ENCODE measurements around the gene C2orf42. TPM values are rescaled to one million over a fixed set of nuclear protein-coding genes. Genes with fewer than 3 reads are reported as not detected.
"Not testable (repeated sequence)": the region's sequence is repeated elsewhere in the genome, so short reads cannot be mapped to it uniquely, and the experiment has no call there.

C2orf42 gene
- total RNA-seq, 1 experiment from 2014 or later: 6.8 TPM

DNA sequence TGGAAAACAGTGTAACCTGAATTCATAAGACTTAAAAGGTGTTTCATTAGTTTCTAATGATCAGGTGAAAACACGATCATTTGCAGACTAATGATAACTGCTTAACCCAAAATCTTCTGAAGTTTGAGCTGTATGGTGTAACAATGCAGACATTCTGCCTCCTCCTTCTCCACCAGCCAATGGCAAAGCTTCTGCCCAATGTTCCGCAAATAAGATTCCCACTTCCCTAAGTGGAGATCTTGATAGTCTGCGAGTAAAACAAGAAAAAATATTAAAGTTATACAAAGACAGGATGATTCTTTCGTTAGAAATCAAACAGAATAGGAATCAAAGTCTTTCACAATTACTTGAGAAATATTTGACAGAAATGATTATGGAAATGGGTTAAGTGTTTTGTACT, 8.1 kb downstream of the C2orf42 start:
- in situ Hi-C loops (cut with HindIII; ENCODE audit: low sequenced_read_pairs): no loop called here
- DNase-seq (ENCODE audit: low spot score): no peak

DNA sequence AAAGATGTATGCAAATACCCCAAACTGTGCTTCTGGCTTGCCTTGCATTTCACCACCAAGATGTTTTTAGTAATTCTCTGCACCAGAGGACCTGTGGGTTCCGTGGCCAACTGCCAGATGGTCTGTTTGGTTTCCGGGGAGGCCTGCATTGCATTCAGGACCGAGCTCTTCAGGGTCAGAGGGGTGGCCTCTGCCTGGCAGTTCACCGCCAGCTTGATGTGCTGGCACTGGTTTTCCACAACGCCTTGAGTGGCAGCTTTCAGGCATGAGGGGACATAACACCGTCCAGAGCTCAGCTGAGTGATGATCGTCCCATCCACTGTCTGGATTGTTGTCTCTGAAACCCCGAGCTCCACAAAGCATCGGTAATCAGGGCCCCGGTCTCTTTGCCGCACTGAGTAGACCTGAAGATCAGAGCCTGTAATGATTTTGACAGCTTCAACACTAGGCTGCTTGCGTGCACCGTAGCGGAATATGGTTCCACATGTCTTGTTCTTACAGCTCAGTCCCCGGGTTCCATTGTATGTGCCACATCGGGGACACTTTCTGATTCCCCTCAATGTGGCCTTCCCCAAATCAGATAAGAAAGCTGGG, 9.4 kb downstream of the C2orf42 start:
- in situ Hi-C loops (cut with HindIII; ENCODE audit: low sequenced_read_pairs): no loop called here
- DNase-seq (ENCODE audit: low spot score): no peak

DNA sequence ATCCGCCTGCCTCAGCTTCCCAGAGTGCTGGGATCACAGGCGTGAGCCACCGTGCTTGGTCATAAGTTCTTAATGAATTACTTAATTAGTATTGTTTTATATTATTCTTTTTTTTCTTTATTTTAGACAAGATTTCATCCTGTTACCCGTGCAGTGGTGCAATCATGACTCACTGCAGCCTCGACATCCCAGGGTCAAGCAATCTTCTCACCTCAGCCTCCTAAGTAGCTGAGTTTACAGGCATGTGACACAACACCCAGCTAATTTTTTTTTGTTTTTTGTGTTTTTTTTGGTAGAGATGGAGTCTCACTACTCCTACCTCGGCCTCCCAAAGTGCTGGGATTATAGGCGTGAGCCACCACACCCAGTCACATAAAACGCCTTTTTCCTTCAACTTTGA, 17.3 kb downstream of the C2orf42 start:
- in situ Hi-C loops (cut with HindIII; ENCODE audit: low sequenced_read_pairs): no loop called here
- no peak for DNase-seq (ENCODE audit: low spot score)

DNA sequence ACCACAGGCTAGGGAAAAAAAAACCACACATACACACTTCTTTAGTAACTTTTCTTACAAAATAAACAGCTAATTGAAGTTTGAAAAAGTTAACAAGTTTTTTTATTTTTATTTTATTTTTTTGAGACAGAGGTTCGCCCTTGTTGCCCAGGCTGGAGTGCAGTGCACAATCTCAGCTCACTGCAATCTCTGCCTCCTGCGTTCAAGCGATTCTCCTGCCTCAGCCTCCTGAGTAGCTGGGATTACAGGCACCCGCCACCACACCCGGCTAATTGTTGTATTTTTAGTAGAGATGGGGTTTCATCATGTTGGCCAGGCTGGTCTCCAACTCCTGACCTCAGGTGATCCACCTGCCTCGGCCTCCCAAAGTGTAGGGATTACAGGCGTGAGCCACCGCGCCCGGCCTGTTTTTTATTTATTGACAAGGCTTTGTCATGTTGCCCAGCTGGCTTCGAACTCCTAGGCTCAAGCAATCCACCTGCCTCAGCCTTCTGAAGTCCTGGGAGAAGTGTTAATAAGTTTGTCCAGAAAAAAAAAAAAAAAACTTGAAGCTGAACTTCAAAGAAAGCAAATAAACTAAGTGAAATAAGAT, 21.1 kb downstream of the C2orf42 start:
- DNase-seq (ENCODE audit: low spot score); in situ Hi-C loops (cut with HindIII; ENCODE audit: low sequenced_read_pairs): not testable (repeated sequence)

DNA sequence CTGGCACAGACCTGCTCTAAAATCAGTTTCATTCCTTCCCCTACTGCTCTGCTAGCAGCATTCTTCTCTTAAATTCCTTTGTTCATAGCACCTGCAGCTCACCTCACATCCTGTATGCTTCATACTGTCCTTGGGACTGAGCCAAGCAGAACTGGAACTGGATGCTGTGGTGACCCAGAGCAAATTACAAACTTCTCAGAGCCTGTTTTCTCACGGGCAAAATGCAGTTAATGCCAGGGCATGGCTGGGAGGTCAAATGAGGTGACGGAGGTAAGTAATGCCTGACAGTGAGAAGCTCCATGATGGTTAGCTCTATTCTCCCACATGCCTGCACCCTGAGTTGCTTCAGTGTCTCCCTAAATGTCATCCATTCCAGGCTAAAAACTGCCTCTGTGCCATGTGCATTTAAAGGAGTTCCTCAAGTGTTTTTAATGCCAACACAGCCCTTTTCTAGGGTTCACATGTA, 29.7 kb downstream of the C2orf42 start:
- no peak for DNase-seq (ENCODE audit: low spot score)
- in situ Hi-C loops (cut with HindIII; ENCODE audit: low sequenced_read_pairs): no loop called here

DNA sequence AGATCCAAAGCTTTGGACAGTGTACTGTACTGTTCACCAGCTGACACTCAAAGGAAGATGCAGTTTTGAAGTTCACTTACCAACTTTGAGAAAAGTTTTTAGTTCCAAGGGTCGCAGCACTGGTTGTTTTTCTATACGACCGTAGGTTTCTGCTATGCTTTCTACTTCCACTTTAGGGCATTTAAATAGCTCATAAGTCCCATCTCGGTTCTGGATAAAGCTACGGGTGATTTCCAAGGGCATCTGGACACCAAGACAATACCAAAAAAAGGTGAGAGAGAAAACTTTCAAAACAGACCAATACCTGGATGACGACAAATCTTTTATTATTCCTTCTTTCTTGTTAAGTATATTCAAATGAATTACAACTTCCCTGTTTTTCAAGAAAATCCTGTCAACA, 30.3 kb downstream of the C2orf42 start:
- DNase-seq (ENCODE audit: low spot score): no peak
- in situ Hi-C loops (cut with HindIII; ENCODE audit: low sequenced_read_pairs): no loop called here

DNA sequence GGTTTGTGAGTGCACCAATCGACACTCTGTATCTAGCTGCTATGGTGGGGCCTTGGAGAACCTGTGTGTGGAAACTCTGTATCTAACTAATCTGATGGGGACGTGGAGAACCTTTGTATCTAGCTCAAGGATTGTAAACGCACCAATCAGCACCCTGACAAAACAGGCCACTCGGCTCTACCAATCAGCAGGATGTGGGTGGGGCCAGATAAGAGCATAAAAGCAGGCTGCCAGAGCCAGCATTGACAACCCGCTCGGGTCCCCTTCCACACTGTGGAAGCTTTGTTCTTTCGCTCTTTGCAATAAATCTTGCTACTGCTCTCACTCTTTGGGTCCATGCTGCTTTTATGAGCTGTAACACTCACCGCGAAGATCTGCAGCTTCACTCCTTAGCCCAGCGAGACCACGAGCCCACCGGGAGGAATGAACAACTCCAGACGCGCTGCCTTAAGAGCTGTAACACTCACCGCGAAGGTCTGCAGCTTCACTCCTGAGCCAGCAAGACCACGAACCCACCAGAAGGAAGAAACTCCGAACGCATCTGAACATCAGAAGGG, 41.6 kb downstream of the C2orf42 start:
- DNase-seq (ENCODE audit: low spot score); in situ Hi-C loops (cut with HindIII; ENCODE audit: low sequenced_read_pairs): not testable (repeated sequence)

DNA sequence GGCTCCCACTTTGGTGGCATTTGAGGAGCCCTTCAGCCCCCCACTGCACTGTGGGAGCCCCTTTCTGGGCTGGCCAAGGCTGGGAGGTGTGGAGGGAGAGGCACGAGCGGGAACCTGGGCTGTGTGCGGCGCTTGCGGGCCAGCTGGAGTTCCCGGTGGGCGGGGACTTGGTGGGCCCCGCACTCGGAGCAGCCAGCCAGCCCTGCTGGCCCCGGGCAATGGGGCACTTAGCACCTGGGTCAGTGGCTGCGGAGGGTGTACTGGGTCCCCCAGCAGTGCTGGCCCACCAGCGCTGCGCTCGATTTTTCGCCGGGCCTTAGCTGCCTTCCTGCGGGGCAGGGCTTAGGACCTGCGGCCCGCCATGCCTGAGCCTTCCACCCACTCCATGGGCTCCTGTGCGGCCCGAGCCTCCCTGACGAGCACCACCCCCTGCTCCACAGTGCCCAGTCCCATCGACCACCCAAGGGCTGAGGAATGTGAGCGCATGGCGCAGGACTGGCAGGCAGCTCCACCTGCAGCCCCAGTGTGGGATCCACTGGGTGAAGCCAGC, 42.5 kb downstream of the C2orf42 start:
- DNase-seq (ENCODE audit: low spot score); in situ Hi-C loops (cut with HindIII; ENCODE audit: low sequenced_read_pairs): not testable (repeated sequence)

DNA sequence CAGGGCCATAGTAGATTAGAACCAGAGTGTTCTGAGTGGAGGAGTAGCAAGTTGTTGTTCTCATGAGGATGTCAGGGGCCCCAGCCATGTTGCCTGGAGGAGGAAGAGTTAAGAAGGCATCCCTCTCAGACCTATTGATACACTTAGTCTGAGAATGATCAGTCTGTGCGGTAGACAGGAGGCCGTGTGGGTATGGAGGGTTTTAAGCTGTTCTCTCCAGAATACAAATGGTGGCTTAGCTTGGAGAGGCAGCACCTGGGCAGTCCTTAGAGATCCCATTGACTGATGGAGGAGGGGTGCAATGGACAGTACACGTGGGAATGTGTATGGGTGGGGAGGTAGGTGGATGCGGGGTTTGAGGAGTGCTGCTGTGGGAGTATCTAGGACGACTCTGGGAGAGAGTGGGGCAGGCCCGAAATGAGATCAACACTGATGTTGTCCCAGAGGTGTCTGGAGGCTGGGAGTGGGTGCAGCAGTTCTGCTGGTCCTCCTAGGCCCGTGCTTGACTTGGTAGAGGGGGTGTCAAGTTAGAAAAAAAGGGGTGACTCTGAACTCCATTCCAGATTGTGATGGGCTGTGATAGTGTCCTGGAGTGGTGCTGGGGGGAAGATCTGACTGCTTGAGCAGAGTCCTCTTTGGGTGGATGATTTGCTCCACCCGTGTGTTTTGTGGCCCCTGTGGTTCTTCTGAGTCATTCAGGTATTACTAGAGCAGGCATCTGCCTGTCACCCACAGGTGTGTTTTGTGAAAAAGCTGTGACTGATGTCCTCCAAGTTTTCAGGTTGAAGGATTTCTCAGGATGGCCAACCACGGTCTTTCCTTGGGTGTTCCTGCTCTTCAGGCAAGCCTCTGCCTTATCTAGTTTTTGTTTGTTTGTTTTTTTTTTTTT, 44.7 kb downstream of the C2orf42 start:
- DNase-seq (ENCODE audit: low spot score): no peak
- in situ Hi-C loops (cut with HindIII; ENCODE audit: low sequenced_read_pairs): no loop called here

DNA sequence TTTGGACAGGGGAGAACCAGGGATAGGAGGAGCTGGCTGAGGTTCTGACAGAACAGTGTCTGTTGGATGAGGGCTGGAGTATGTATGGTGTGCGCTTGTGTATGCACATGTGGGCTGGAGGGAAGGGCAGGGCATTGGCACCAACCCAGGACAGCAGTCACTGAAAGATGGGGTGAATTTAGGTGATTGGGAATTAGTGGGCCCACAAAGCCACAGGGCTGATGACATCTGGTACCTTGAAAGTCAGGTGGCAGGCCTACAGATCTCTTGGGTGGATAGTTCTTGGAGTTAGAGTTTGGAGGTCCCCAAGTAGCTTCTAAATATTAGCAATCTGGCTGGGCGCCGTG, 45.7 kb downstream of the C2orf42 start:
- in situ Hi-C loops (cut with HindIII; ENCODE audit: low sequenced_read_pairs): no loop called here
- no peak for DNase-seq (ENCODE audit: low spot score)

DNA sequence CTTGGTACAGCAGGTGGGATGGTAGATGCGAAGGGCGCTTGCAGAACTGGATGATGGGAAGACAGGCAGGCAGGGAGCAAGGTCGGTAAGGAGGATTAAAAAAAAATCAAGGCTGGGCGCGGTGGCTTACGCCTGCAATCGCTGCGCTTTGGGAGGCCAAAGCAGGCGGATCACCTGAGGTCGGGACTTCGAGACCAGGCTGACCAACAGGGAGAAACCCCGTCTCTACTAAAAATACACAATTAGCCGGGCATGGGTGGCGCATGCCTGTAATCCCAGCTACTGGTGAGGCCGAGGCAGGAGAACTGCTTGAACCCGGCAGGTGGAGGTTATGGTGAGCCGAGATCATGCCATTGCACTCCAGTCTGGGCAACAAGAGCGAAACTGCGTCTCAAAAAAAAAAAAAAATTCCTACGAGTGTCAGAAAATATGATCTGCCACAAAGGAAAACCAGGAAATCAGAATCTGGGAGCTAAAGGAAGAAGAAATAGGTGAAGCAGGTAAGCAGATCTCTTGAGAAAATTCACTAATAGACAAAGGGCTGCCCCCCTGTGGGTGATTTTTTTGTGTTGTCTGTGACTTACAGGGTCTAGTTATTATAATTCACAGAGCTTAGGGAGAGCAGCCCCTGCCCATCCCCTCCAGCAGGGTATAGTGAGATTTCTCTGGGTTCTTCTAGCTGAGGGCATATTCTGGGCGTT, 46.2 kb downstream of the C2orf42 start:
- in situ Hi-C loops (cut with HindIII; ENCODE audit: low sequenced_read_pairs): no loop called here
- DNase-seq (ENCODE audit: low spot score): no peak

DNA sequence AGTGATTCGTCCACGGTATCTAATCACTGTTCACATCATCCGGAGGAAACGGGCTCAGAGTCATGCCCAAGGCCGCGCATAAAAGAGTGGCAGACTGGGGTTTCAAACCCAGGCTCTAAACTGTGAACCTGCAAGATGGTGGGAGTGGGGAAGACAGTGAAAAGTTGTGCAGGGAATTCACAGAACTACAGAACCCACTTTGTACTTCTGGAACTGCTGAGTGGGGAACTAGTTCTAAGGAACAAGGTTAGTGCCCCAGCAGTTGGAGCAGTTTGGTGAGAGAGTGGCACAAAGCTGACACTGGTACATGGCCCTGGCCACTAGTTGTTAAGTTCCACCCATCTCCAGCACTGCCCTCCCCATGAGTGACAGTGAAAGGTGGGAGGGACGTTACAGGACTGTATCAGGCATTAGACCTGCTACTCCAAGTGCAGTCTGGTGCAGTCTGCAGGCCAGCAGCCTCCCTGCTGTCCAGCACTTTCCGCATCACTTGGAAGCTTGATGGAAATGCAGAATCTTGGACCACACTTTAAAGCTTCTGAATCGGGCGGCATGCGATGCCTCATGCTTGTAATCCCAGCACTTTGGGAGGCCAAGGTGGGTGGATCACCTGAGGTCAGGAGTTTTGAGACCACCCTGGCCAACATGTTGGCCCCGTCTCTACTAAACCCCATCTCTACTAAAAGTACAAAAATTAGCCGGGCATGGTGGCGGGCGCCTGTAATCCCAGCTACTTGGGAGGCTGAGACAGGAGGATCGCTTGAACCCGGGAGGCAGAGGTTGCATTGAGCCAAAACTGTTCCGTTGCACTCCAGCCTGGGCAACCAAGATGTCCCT, 47.3 kb downstream of the C2orf42 start:
- DNase-seq (ENCODE audit: low spot score): peak; percentile 82
- in situ Hi-C loops (cut with HindIII; ENCODE audit: low sequenced_read_pairs): no loop called here

DNA sequence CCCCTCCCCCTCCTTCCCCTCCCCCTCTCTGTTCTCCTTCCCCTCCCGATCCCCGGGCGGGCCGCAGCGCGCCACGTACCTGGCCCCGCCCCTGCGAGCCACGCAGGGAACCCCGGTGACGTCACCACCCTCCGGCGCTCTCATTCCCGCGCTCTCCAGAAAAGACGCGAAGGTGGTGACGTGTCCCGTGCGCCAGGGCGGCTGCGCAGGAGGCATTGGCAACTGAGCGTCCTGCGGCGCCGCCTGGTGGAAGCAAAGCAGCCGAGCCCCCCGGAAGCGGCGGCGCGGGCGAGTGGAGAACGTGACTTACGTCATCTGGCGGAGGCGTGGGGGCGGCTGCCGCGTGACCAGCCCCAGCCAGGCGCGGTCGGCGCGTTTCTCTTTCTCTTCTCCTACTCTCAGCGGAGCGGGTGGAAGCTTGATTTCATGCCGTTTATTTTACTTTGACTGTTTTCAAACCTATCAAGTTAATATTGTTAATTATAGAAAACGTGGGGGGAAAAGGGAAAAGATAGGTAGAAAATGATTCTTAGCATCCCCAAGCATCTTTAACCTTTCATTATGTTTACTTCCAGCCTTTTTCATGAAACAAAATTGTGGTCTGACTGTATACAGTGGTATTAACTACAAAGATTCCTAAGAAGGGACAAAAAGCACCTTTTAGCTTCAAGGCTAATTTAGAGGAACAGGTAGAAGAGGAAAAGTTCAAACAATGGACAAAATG, 48.1 kb downstream of the C2orf42 start:
- peak; percentile 94 for DNase-seq (ENCODE audit: low spot score)
- in situ Hi-C loops (cut with HindIII; ENCODE audit: low sequenced_read_pairs): no loop called here

DNA sequence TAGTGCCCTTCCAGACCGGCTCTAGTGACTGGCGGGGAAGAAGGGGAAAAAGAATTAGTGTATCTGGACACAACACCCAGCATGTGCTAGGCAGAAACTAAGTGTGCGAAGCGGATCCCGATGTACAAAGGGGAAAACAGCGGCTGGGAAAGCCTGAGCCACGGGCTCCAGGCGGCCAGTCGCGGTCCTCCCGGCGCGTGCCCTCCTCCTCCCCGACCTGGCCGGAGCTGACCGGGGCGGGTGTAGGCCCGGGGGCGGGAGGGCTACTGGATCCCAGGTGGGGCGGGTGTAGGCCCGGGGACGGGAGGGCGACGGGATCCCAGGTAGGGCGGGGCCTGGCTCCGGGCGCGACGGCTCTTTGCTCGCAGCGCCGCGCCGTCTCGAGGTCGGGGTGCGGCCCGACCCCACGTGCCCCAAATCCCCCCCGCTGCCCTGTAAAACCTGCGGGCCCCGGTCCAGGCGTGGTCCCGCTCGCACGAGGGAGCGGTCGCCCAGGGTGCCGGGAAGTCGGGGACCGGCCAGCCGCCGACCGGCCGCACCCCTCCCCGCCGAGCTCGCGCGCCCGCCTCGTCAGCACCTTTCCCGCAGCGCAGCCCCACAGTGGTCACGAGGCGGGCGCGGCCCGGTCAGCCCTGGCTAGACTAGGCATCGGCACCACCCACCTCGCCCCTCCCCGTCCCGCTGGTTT, 48.8 kb downstream of the C2orf42 start:
- peak; percentile 70 for DNase-seq (ENCODE audit: low spot score)
- in situ Hi-C loops (cut with HindIII; ENCODE audit: low sequenced_read_pairs): no loop called here

DNA sequence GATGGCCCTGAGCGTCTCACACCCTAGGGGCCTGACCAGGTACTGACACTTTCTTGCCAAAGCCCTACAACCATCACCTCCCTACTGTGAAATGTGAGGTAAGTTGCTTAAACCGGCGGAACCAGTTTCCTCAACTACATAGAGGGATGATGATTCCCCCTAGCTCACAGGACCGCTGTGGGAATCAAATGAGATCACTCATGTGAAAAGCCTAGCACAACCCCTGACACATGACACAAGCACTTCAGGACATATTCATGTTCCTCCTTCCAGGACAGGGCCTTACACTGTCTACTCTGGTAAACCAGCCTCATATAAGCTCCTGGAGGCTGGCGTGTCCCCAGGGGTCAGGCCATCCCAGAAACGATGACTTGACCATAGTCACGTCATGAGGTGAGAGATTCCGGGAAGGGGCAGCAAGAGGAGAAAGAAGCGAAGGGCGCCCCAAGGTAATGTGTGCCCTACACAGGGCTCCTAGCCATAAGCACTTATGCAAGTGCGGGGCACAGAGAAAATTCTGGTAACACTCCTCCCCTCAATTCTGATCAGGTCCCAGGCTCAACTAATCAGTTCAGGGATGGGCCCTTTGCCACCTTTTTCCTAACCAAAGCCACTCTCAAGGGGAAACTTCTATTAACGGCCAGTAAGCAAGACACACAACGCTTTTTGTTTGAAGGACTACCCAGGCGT, 49.5 kb downstream of the C2orf42 start:
- peak; percentile 58 for DNase-seq (ENCODE audit: low spot score)
- in situ Hi-C loops (cut with HindIII; ENCODE audit: low sequenced_read_pairs): no loop called here

DNA sequence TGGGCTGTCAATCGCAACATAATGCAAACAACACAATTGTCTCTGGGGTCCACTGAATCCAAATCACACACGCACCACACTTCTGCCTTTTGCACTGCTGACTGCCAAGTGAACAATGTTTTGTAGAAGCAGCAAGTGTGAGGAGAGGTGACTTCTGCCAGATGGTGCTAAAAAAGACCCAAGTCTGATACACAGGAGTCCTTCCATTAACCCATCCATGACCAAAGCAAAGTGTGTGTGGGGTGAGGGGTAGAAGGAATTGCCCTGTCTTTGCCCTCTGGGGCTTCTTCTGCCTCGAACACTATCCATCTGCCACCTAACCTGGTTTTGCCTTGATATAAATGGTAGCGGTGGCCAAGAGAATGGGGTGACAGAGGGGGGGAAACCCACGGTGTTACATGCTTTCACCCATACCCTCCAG, 50.0 kb downstream of the C2orf42 start:
- DNase-seq (ENCODE audit: low spot score): peak; percentile 64
- in situ Hi-C loops (cut with HindIII; ENCODE audit: low sequenced_read_pairs): no loop called here

Measured in G401 (cell line).